Uterus (tissue), 2 donors: ENCODE data around the gene ADRA2B.

Source experiments
- POLR2A ChIP-seq, 2 donors: fragments of 450-650 bp; IDR thresholded peaks; one replicate each; pipeline ENCODE4 v1.6.1; 2016; ENCODE audit warnings: antibody characterized with exemption in 2 of 2, mild to moderate bottlenecking in 1 of 2, moderate library complexity in 1 of 2
- TF ChIP-seq, protein P1 (sequence below), 4 experiments: fragments of 200-600 bp in 2 of 4; fragments of 450-650 bp in 2 of 4; sonication (generic) in 2 of 4; IDR thresholded peaks; one replicate each; pipeline ENCODE4 v1.5.1; 2016 to 2019; ENCODE audit warnings: antibody characterized with exemption in 4 of 4, mild to moderate bottlenecking in 2 of 4, moderate library complexity in 1 of 4

DNA sequence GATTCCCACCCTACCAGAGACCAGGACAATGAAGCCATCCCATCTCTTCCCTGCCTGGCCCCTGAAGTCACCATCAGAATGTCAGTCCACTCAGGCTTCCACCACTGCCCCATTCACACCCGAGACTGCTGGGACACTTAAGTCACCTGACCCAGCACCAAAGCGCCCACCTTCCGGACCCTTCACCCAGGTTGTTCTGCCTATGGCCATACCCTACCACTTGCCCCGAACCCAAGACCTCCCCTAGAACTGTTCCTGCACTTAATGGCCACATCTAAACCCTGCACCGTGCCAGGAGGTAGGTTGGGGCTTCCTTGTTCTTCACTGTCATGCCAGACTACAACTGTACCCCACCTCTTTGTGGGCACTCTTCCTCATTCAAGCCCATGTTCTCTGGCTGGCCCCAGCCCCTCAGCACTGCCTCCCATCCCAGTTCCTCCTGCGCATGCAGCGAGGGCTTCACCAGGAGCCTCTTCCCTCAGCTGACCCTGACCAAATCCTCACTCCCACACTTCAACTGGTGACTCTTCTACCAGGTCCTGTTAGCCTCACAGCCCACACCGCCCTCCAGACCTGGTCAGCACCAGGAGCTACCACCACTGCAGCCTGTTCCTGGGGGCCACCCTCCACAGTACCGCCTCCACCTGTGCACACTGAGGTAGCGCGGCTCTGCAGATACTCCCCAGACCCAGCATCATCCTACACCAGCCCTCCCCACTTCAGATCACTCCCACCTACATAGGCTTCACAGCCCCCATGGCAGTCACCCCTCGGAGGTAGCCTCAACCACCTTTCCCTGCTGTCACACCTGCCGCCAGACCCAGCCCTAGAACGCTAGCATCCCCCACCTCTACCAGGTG is 8.3 kb upstream of the ADRA2B start:
- TF ChIP-seq, protein P1, sequence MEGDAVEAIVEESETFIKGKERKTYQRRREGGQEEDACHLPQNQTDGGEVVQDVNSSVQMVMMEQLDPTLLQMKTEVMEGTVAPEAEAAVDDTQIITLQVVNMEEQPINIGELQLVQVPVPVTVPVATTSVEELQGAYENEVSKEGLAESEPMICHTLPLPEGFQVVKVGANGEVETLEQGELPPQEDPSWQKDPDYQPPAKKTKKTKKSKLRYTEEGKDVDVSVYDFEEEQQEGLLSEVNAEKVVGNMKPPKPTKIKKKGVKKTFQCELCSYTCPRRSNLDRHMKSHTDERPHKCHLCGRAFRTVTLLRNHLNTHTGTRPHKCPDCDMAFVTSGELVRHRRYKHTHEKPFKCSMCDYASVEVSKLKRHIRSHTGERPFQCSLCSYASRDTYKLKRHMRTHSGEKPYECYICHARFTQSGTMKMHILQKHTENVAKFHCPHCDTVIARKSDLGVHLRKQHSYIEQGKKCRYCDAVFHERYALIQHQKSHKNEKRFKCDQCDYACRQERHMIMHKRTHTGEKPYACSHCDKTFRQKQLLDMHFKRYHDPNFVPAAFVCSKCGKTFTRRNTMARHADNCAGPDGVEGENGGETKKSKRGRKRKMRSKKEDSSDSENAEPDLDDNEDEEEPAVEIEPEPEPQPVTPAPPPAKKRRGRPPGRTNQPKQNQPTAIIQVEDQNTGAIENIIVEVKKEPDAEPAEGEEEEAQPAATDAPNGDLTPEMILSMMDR (IDR thresholded peaks at IDR 0.05): no peak
- TF ChIP-seq POLR2A (IDR thresholded peaks at IDR 0.05): no peak
